OCI-LY7 (cell line): ENCODE results near the gene PPP1R26. TPM values are rescaled to one million over a fixed set of nuclear protein-coding genes. Genes with fewer than 3 reads are reported as not detected.

Source experiments
- BruUV-seq: library from RNA; stranded (reverse); fragments of 400-500 nt; replicated peaks from 2 replicates; lab custom pipeline; 2021; lab: Mats Ljungman, UMichigan
- CTCF ChIA-PET: fragments of 300-600 bp; sonication (Branson Sonifier 250); formaldehyde crosslinking; loops from one replicate; lab custom pipeline; 2022; ENCODE audit warnings: antibody characterized with exemption; ENCODE audit not compliant: unreplicated experiment; lab: Charles Lee
- POLR2A ChIA-PET: fragments of 300-600 bp; sonication (Branson Sonifier 250); formaldehyde crosslinking; loops from one replicate; lab custom pipeline; 2022; ENCODE audit warnings: antibody characterized with exemption; lab: Charles Lee
- DNase-seq: peaks from one replicate; pipeline ENCODE4 v3.0.0-alpha.2; 2015; ENCODE audit warnings: low spot score
- H2AFZ ChIP-seq: fragments of 200-600 bp; sonication (generic), shearing (Covaris generic); 2 replicates; pipeline ENCODE4 v1.6.1; 2014; ENCODE audit warnings: mild to moderate bottlenecking, antibody characterized with exemption, low read length, moderate library complexity
- H3K27ac ChIP-seq: fragments of 200-600 bp; sonication (generic); 2 replicates; pipeline ENCODE4 v1.5.1; 2014; ENCODE audit warnings: mixed run types, low read depth, mild to moderate bottlenecking, moderate library complexity, low read length, inconsistent platforms; ENCODE audit not compliant: poor library complexity, severe bottlenecking
- H3K36me3 ChIP-seq: fragments of 200-600 bp; sonication (generic); 2 replicates; pipeline ENCODE4 v1.6.1; 2014; ENCODE audit warnings: mild to moderate bottlenecking, antibody characterized with exemption, low read length, moderate library complexity, mixed read lengths; ENCODE audit not compliant: insufficient read depth
- H3K4me1 ChIP-seq: fragments of 200-600 bp; sonication (generic); 2 replicates; pipeline ENCODE4 v1.5.1; 2014; ENCODE audit warnings: mild to moderate bottlenecking, low read length; ENCODE audit not compliant: insufficient read depth, poor library complexity, severe bottlenecking
- H3K4me2 ChIP-seq: fragments of 200-600 bp; sonication (generic); 2 replicates; pipeline ENCODE4 v1.6.1; 2014; ENCODE audit warnings: mild to moderate bottlenecking, low read length
- H3K4me3 ChIP-seq: fragments of 200-600 bp; sonication (generic); 2 replicates; pipeline ENCODE4 v1.5.1; 2014; ENCODE audit warnings: mild to moderate bottlenecking, low read depth, low read length; ENCODE audit not compliant: poor library complexity, severe bottlenecking
- H3K79me2 ChIP-seq: fragments of 200-600 bp; sonication (generic); 2 replicates; pipeline ENCODE4 v1.6.1; 2016; ENCODE audit warnings: low read depth, mild to moderate bottlenecking, low read length, moderate library complexity, mixed read lengths; ENCODE audit not compliant: insufficient read depth
- H3K9me2 ChIP-seq: fragments of 200-600 bp; sonication (generic); 2 replicates; pipeline ENCODE4 v1.6.1; 2016; ENCODE audit warnings: mild to moderate bottlenecking, low read length, mixed read lengths; ENCODE audit not compliant: insufficient read depth
- H3K9me3 ChIP-seq: fragments of 200-600 bp; sonication (generic); 2 replicates; pipeline ENCODE4 v1.6.1; 2014; ENCODE audit warnings: mild to moderate bottlenecking, mixed run types, low read length, mixed read lengths
- H4K20me1 ChIP-seq: fragments of 200-600 bp; sonication (generic); 2 replicates; pipeline ENCODE4 v1.6.1; 2014; ENCODE audit warnings: mild to moderate bottlenecking, antibody characterized with exemption, low read length, moderate library complexity, mixed read lengths; ENCODE audit not compliant: insufficient read depth
- CTCF ChIP-seq: fragments of 200-600 bp; sonication (generic); conservative IDR thresholded peaks from 2 replicates; pipeline ENCODE4 v1.5.1; 2014; ENCODE audit warnings: mild to moderate bottlenecking, antibody characterized with exemption, low read length, moderate library complexity, mixed read lengths
- EZH2phosphoT487 ChIP-seq: fragments of 200-600 bp; sonication (generic); IDR thresholded peaks from 2 replicates; pipeline ENCODE4 v1.6.1; 2018; ENCODE audit warnings: low read depth, borderline replicate concordance, mild to moderate bottlenecking, mixed run types, antibody characterized with exemption, low read length, moderate library complexity, mixed read lengths
- intact Hi-C: fragments of 100-400 bp; cut with micrococcal nuclease; formaldehyde crosslinking; loops from one replicate; pipeline ENCODE4 v1.10.0; 2022; ENCODE audit not compliant: unreplicated experiment
- total RNA-seq, 2 experiments: library from RNA; depleted of rRNA in 1 of 2; stranded (reverse); fragments of >200 nt in 1 of 2; shearing (Covaris generic) in 1 of 2; gene quantifications; 2 replicates each; pipeline ENCODE4 v1.2.3, GENCODE V29; 2014 to 2022

Gene PPP1R26
- total RNA-seq, 2 experiments from 2014 or later = 0.21 to 1.5 TPM

- no peaks in the 10 kb centered on the region for H3K79me2 ChIP-seq
- no TSS peak for BruUV-seq
Observed at GRCh38 chr9:135461936-135462335, 17.6 kb upstream of the PPP1R26 start.

GRCh38 chr9:135463140-135463539 lies 16.4 kb upstream of the PPP1R26 start:
- Histone ChIP-seq H3K79me2 (no peaks in the 10 kb centered on the region), H2AFZ (no peak overlapping the region), H3K27ac (no peak overlapping the region), H3K4me2 (no peak overlapping the region), H3K4me3 (no peak overlapping the region), H3K9me2 (no peaks in the 10 kb centered on the region), H4K20me1 (no peaks in the 10 kb centered on the region), H3K9me3 (no peaks in the 10 kb centered on the region), H3K4me1 (no peaks in the 10 kb centered on the region), H3K36me3 (no peaks in the 10 kb centered on the region)
- no peak for TF ChIP-seq EZH2phosphoT487
- no peak for TF ChIP-seq CTCF
- no TSS peak for BruUV-seq
- POLR2A ChIA-PET = no interaction called here
- intact Hi-C loops = no loop called here
- no peak for DNase-seq
- CTCF ChIA-PET = no interaction called here

More at GRCh38 chr9:135461936-135462335, 17.6 kb upstream of the PPP1R26 start:
- no peaks in the 10 kb centered on the region for H3K9me2 ChIP-seq
- H3K27ac ChIP-seq = no peak overlapping the region
- H3K4me1 ChIP-seq = no peaks in the 10 kb centered on the region
- H3K4me3 ChIP-seq = no peak overlapping the region
- no peak overlapping the region for H3K4me2 ChIP-seq
- ChIA-PET POLR2A (no interaction called here), CTCF (no interaction called here)
- no peak overlapping the region for H2AFZ ChIP-seq
- H3K9me3 ChIP-seq = no peaks in the 10 kb centered on the region
- H3K36me3 ChIP-seq = no peaks in the 10 kb centered on the region
- no peak for DNase-seq
- no peak for TF ChIP-seq EZH2phosphoT487
- TF ChIP-seq CTCF = no peak
- intact Hi-C loops = no loop called here
- H4K20me1 ChIP-seq = no peaks in the 10 kb centered on the region

- Histone ChIP-seq H3K79me2 (no peaks in the 10 kb centered on the region), H3K36me3 (no peaks in the 10 kb centered on the region), H3K4me3 (no peak overlapping the region), H2AFZ (no peak overlapping the region), H3K4me1 (no peaks in the 10 kb centered on the region), H3K4me2 (no peak overlapping the region), H4K20me1 (no peaks in the 10 kb centered on the region), H3K9me3 (no peaks in the 10 kb centered on the region), H3K9me2 (no peaks in the 10 kb centered on the region), H3K27ac (no peak overlapping the region)
- BruUV-seq = no TSS peak
- CTCF ChIA-PET = no interaction called here
- TF ChIP-seq CTCF (no peak), EZH2phosphoT487 (no peak)
- POLR2A ChIA-PET = no interaction called here
- intact Hi-C loops = no loop called here
- no peak for DNase-seq
Observed at GRCh38 chr9:135464181-135464580, 15.4 kb upstream of the PPP1R26 start.
